Tibial artery (tissue), 4 donors: Measurements from ENCODE around the gene UBE2E2.

ENCODE experiments used
- DNase-seq, 2 donors: peaks; one replicate each; pipeline ENCODE4 v3.0.0-alpha.2; 2019
- H3K27ac ChIP-seq, 2 donors: fragments of 200-600 bp; sonication (generic) in 1 of 2; 1 replicate in 1 of 2; 2 replicates in 1 of 2; pipeline ENCODE4 v1.5.1; 2018 to 2019; ENCODE audit warnings: mild to moderate bottlenecking in 1 of 2
- H3K27me3 ChIP-seq, 2 donors: fragments of 200-600 bp; sonication (generic) in 1 of 2; one replicate each; pipeline versions ENCODE4 v1.5.1 to v1.6.0; 2016 to 2019
- H3K36me3 ChIP-seq, 3 donors: fragments of 200-600 bp; sonication (generic) in 2 of 3; one replicate each; pipeline ENCODE4 v1.5.1; 2016 to 2019; ENCODE audit warnings: mild to moderate bottlenecking in 2 of 3
- H3K4me1 ChIP-seq, 4 donors: fragments of 200-600 bp; sonication (generic) in 2 of 4; 1 replicate in 3 of 4; 2 replicates in 1 of 4; pipeline ENCODE4 v1.5.1; 2016 to 2019
- H3K4me3 ChIP-seq, 2 donors: fragments of 200-600 bp; sonication (generic) in 1 of 2; 1 replicate in 1 of 2; 2 replicates in 1 of 2; pipeline ENCODE4 v1.5.1; 2018 to 2019; ENCODE audit warnings: mild to moderate bottlenecking in 2 of 2
- H3K9me3 ChIP-seq, 3 donors: fragments of 200-600 bp; sonication (generic) in 1 of 3; one replicate each; pipeline ENCODE4 v1.5.1; 2016 to 2019
- intact Hi-C: fragments of 100-400 bp; cut with DNase I; formaldehyde crosslinking; loops from one replicate; pipeline ENCODE4 v1.15.0; 2023; ENCODE audit warnings: low total_unique reads
- TF ChIP-seq, protein P1 (sequence below), 2 experiments: fragments of 200-600 bp in 1 of 2; fragments of 450-650 bp in 1 of 2; IDR thresholded peaks; one replicate each; pipeline ENCODE4 v1.5.1; 2017 to 2019; ENCODE audit warnings: antibody characterized with exemption in 2 of 2, mild to moderate bottlenecking in 1 of 2, moderate library complexity in 1 of 2

The UBE2E2 gene

DNA sequence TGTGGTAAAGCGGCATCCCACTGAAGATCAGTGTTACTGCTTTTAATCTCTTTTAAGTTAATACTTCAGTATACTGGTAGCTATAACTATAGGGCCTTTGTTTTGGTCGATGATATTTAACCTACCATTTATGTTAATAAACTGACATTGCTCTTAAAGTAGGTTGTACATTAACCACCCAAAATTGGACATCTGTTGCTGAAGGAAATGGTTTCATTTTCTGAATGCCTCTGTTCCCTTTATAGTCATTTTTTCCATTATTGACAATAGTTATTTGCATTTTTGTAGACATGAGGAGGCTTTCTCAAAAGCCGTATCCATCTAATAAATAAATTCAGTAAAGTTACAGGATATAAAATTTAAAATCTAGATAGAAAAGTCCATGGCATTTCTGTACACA, 350.2 kb downstream of the UBE2E2 start:
- TF ChIP-seq, protein P1, sequence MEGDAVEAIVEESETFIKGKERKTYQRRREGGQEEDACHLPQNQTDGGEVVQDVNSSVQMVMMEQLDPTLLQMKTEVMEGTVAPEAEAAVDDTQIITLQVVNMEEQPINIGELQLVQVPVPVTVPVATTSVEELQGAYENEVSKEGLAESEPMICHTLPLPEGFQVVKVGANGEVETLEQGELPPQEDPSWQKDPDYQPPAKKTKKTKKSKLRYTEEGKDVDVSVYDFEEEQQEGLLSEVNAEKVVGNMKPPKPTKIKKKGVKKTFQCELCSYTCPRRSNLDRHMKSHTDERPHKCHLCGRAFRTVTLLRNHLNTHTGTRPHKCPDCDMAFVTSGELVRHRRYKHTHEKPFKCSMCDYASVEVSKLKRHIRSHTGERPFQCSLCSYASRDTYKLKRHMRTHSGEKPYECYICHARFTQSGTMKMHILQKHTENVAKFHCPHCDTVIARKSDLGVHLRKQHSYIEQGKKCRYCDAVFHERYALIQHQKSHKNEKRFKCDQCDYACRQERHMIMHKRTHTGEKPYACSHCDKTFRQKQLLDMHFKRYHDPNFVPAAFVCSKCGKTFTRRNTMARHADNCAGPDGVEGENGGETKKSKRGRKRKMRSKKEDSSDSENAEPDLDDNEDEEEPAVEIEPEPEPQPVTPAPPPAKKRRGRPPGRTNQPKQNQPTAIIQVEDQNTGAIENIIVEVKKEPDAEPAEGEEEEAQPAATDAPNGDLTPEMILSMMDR (IDR thresholded peaks at IDR 0.05): no peak
- Histone ChIP-seq H3K27me3 (no peaks in the 10 kb centered on the region), H3K4me1 (no peaks in the 10 kb centered on the region), H3K27ac (no peak overlapping the region), H3K9me3 (no peaks in the 10 kb centered on the region), H3K4me3 (no peak overlapping the region), H3K36me3 (no peaks in the 10 kb centered on the region)
- intact Hi-C loops: no loop called here
- no peak for DNase-seq

DNA sequence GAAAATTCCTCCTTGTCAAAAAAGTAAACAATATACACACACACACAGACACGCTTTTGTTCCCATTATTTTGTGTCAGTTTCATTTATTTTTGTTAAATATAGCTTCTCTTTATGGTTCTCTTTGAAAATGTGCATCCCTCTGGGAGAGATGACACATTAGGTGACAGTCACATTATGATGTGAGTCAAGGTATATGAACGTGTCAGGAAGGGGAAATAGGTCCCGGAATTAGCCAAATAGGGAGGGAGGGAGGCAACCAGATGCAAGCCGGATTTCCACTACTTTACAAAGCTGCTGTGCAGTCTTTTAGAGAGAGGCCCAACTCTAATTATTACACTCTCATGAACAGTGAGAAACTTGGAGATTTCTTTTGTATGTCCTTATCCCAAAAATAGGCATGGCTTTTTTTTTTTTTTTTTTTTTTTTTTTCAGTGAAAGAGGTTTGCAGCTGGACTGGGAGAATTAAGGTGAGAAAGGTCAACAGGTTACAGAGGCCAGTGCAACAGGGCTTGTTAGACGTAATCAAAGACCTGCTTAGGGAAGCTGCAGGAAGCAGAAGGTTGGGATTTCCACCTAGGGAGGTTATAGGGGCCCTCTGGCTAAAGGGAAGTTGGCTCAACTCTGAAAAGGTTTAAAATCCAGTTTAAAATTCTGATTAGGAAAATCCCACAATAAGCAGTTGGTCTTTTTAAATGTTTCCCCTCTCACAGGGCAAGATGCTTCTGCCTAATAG, 362.1 kb downstream of the UBE2E2 start:
- Histone ChIP-seq H3K4me1 (peaks cover 0 to 17% (median 10%) of the 10 kb centered on the region in 4 donors), H3K27ac (no peak overlapping the region), H3K27me3 (no peaks in the 10 kb centered on the region), H3K4me3 (no peak overlapping the region), H3K36me3 (no peaks in the 10 kb centered on the region), H3K9me3 (no peaks in the 10 kb centered on the region)
- TF ChIP-seq, protein P1 (IDR thresholded peaks at IDR 0.05): no peak
- no peak for DNase-seq
- intact Hi-C loops: no loop called here

DNA sequence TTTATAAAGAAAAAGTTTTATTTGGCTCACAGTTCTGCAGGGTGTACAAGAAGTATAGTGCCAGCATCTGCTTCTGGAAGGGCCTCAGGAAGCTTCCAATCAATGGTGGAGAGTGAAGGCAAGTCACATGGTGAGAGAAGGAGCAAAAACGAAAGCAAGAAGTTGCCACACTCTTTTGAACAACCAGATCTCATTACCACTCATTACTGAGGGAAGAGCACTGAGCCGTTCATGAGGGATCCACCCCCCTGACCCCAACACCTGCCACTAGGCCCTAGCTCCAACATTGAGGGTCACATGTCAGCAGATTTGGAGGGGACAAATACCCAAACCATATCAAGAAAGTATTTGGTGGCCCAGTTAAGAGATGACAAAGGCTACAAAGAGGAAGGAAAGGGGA, 363.4 kb downstream of the UBE2E2 start:
- H3K36me3 ChIP-seq: no peaks in the 10 kb centered on the region

DNA sequence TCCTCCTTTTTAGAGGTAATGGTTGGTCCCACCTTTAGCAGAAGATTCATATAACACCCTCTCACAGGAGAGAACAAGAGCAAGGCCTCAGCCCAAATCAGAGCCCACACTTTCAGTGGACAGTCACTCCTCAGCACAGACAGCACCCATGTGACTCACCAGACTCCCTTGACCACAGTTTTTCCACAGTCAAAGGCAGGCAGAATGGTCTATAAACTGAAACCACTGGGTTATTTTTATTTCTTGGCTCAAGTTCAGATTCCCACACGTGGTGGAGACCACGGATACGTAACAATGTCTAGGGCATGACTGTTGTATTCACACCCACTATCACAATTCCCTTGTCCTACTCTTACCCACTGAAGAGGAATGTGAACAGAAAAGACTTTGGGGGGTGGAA, 364.8 kb downstream of the UBE2E2 start:
- Histone ChIP-seq H3K36me3 (no peaks in the 10 kb centered on the region), H3K4me1 (peaks cover 0 to 17% (median 10%) of the 10 kb centered on the region in 4 donors), H3K27ac (peak overlapping the region in 1 of 2 donors; percentile 1), H3K9me3 (no peaks in the 10 kb centered on the region), H3K4me3 (no peak overlapping the region), H3K27me3 (no peaks in the 10 kb centered on the region)
- TF ChIP-seq, protein P1 (IDR thresholded peaks at IDR 0.05): no peak
- no peak for DNase-seq
- intact Hi-C loops: no loop called here

More for the DNA sequence above, 363.4 kb downstream of the UBE2E2 start:
- Histone ChIP-seq H3K9me3 (no peaks in the 10 kb centered on the region), H3K27me3 (no peaks in the 10 kb centered on the region), H3K4me1 (peaks cover 0 to 17% (median 10%) of the 10 kb centered on the region in 4 donors), H3K27ac (no peak overlapping the region), H3K4me3 (no peak overlapping the region)
- DNase-seq: no peak
- intact Hi-C loops: no loop called here
- TF ChIP-seq, protein P1 (IDR thresholded peaks at IDR 0.05): no peak

DNA sequence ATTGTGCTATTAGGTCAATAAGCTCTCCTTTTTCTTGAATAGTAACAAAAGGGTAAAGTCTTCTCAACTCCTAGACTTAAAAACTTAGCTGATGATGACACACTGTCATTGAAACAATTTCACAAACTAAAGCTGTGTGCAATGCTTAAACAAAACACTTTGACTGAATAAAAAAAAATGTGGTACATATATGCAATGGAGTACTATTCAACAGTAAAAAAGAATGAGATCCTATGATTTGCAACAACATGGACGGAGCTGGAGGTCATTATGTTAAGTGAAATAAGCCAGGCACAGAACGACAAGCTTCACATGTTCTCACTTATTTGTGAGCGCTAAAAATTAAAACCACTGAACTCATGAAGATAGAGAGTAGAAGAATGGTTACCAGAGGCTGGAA, 370.7 kb downstream of the UBE2E2 start:
- intact Hi-C loops: no loop called here
- H3K4me3 ChIP-seq: no peak overlapping the region
- no peak overlapping the region for H3K27ac ChIP-seq
- H3K27me3 ChIP-seq: no peaks in the 10 kb centered on the region
- H3K4me1 ChIP-seq: no peaks in the 10 kb centered on the region
- TF ChIP-seq, protein P1 (IDR thresholded peaks at IDR 0.05): no peak
- DNase-seq: no peak
- no peaks in the 10 kb centered on the region for H3K36me3 ChIP-seq
- H3K9me3 ChIP-seq: no peaks in the 10 kb centered on the region
